Measurements from ENCODE around the gene C1orf116.
A peak's percentile ranks its signal among the peaks of the same experiment; 100 is the strongest.

C1orf116 gene

GRCh38 chr1:207019661-207020060 is 12.9 kb downstream of the C1orf116 start:
- DNase-seq (ENCODE audit: low spot score), result no peak

GRCh38 chr1:207019161-207019560 is 13.4 kb downstream of the C1orf116 start:
- DNase-seq (ENCODE audit: low spot score), result no peak

- no peak for DNase-seq (ENCODE audit: low spot score)
Observed at GRCh38 chr1:207018707-207019106, 13.8 kb downstream of the C1orf116 start.

GRCh38 chr1:207017615-207018559 is 14.7 kb downstream of the C1orf116 start:
- DNase-seq (ENCODE audit: low spot score), result no peak

- DNase-seq (ENCODE audit: low spot score), result no peak
Observed at GRCh38 chr1:207015791-207016190, 16.8 kb downstream of the C1orf116 start.

GRCh38 chr1:207014728-207015127 is 17.8 kb downstream of the C1orf116 start:
- DNase-seq (ENCODE audit: low spot score), result no peak

GRCh38 chr1:207013321-207014085 is 19.1 kb downstream of the C1orf116 start:
- DNase-seq (ENCODE audit: low spot score), result no peak

GRCh38 chr1:207010726-207011125 is 21.8 kb downstream of the C1orf116 start:
- DNase-seq (ENCODE audit: low spot score), result no peak

- no peak for DNase-seq (ENCODE audit: low spot score)
Observed at GRCh38 chr1:207009945-207010344, 22.6 kb downstream of the C1orf116 start.

- DNase-seq (ENCODE audit: low spot score), result no peak
Observed at GRCh38 chr1:207009182-207009850, 23.2 kb downstream of the C1orf116 start.

GRCh38 chr1:207007352-207008033 is 25.1 kb downstream of the C1orf116 start:
- DNase-seq (ENCODE audit: low spot score), result peak; percentile 90

GRCh38 chr1:207006914-207007313 is 25.6 kb downstream of the C1orf116 start:
- no peak for DNase-seq (ENCODE audit: low spot score)

GRCh38 chr1:207006083-207006482 is 26.5 kb downstream of the C1orf116 start:
- no peak for DNase-seq (ENCODE audit: low spot score)

- peak; percentile 84 for DNase-seq (ENCODE audit: low spot score)
Observed at GRCh38 chr1:207004931-207005830, 27.4 kb downstream of the C1orf116 start.

- no peak for DNase-seq (ENCODE audit: low spot score)
Observed at GRCh38 chr1:207003210-207003609, 29.3 kb downstream of the C1orf116 start.

GRCh38 chr1:207002724-207003146 is 29.8 kb downstream of the C1orf116 start:
- DNase-seq (ENCODE audit: low spot score), result no peak

- DNase-seq (ENCODE audit: low spot score), result no peak
Observed at GRCh38 chr1:207001492-207002245, 30.9 kb downstream of the C1orf116 start.

GRCh38 chr1:207000651-207001291 is 31.8 kb downstream of the C1orf116 start:
- no peak for DNase-seq (ENCODE audit: low spot score)

GRCh38 chr1:206998816-206999215 is 33.7 kb downstream of the C1orf116 start:
- DNase-seq (ENCODE audit: low spot score), result no peak
